ENCODE data around the gene SNRPA1.

SNRPA1 gene

GRCh38 chr15:101314336-101315125 lies 19.5 kb upstream of the SNRPA1 start:
- TF ChIP-seq TAF1 (IDR thresholded peaks at IDR 0.05; ENCODE audit: low read depth) (no peak), TEAD4 (IDR thresholded peaks at IDR 0.05) (no peak), CREB1 (IDR thresholded peaks at IDR 0.05; ENCODE audit: low read depth) (no peak), ZBTB7A (IDR thresholded peaks at IDR 0.05; ENCODE audit: low read depth) (no peak), MAX (IDR thresholded peaks at IDR 0.05) (no peak), YY1 (IDR thresholded peaks at IDR 0.05; ENCODE audit: low read depth) (no peak), FOXM1 (IDR thresholded peaks at IDR 0.05; ENCODE audit: borderline replicate concordance, low read depth) (no peak)

- no peak for TF ChIP-seq ZBTB7A (IDR thresholded peaks at IDR 0.05; ENCODE audit: low read depth)
- no peak for TF ChIP-seq EGR1 (IDR thresholded peaks at IDR 0.05)
- TF ChIP-seq NFIC (IDR thresholded peaks at IDR 0.05) = no peak
- no peak for TF ChIP-seq REST (IDR thresholded peaks at IDR 0.05; ENCODE audit: low read depth)
- TF ChIP-seq TEAD4 (IDR thresholded peaks at IDR 0.05) = no peak
- TF ChIP-seq CEBPB (IDR thresholded peaks at IDR 0.05) = no peak
- no peak for TF ChIP-seq RAD21 (IDR thresholded peaks at IDR 0.05; ENCODE audit: low read depth)
- no peak for TF ChIP-seq YY1 (IDR thresholded peaks at IDR 0.05; ENCODE audit: low read depth)
- TF ChIP-seq FOXM1 (IDR thresholded peaks at IDR 0.05; ENCODE audit: borderline replicate concordance, low read depth) = no peak
- no peak for TF ChIP-seq USF1 (IDR thresholded peaks at IDR 0.05)
- TF ChIP-seq TCF12 (IDR thresholded peaks at IDR 0.05; ENCODE audit: low read depth) = no peak
- TF ChIP-seq EP300 (IDR thresholded peaks at IDR 0.05; ENCODE audit: borderline replicate concordance) = no peak
Measured at GRCh38 chr15:101313041-101313761, 18.2 kb upstream of the SNRPA1 start.

GRCh38 chr15:101310508-101310907 lies 15.5 kb upstream of the SNRPA1 start:
- TF ChIP-seq CEBPB (IDR thresholded peaks at IDR 0.05) = no peak
- TF ChIP-seq NFIC (IDR thresholded peaks at IDR 0.05) = no peak
- TF ChIP-seq USF1 (IDR thresholded peaks at IDR 0.05) = no peak
- no peak for TF ChIP-seq TAF1 (IDR thresholded peaks at IDR 0.05; ENCODE audit: low read depth)
- TF ChIP-seq TEAD4 (IDR thresholded peaks at IDR 0.05) = no peak
- no peak for TF ChIP-seq FOXM1 (IDR thresholded peaks at IDR 0.05; ENCODE audit: borderline replicate concordance, low read depth)
- no peak for TF ChIP-seq MAX (IDR thresholded peaks at IDR 0.05)
- no peak for TF ChIP-seq TCF12 (IDR thresholded peaks at IDR 0.05; ENCODE audit: low read depth)
- no peak for TF ChIP-seq EP300 (IDR thresholded peaks at IDR 0.05; ENCODE audit: borderline replicate concordance)
- TF ChIP-seq RAD21 (IDR thresholded peaks at IDR 0.05; ENCODE audit: low read depth) = no peak
- no peak for TF ChIP-seq CREB1 (IDR thresholded peaks at IDR 0.05; ENCODE audit: low read depth)
- TF ChIP-seq YY1 (IDR thresholded peaks at IDR 0.05; ENCODE audit: low read depth) = no peak
- no peak for TF ChIP-seq ZBTB7A (IDR thresholded peaks at IDR 0.05; ENCODE audit: low read depth)
- TF ChIP-seq EGR1 (IDR thresholded peaks at IDR 0.05) = no peak
- TF ChIP-seq REST (IDR thresholded peaks at IDR 0.05; ENCODE audit: low read depth) = no peak

GRCh38 chr15:101310161-101310480 lies 15.1 kb upstream of the SNRPA1 start:
- TF ChIP-seq ZBTB7A (IDR thresholded peaks at IDR 0.05; ENCODE audit: low read depth) = no peak
- TF ChIP-seq REST (IDR thresholded peaks at IDR 0.05; ENCODE audit: low read depth) = no peak
- TF ChIP-seq YY1 (IDR thresholded peaks at IDR 0.05; ENCODE audit: low read depth) = no peak
- TF ChIP-seq NFIC (IDR thresholded peaks at IDR 0.05) = no peak
- TF ChIP-seq CEBPB (IDR thresholded peaks at IDR 0.05) = no peak
- TF ChIP-seq EGR1 (IDR thresholded peaks at IDR 0.05) = no peak
- no peak for TF ChIP-seq RAD21 (IDR thresholded peaks at IDR 0.05; ENCODE audit: low read depth)
- TF ChIP-seq TAF1 (IDR thresholded peaks at IDR 0.05; ENCODE audit: low read depth) = no peak
- no peak for TF ChIP-seq USF1 (IDR thresholded peaks at IDR 0.05)
- no peak for TF ChIP-seq TCF12 (IDR thresholded peaks at IDR 0.05; ENCODE audit: low read depth)
- no peak for TF ChIP-seq CREB1 (IDR thresholded peaks at IDR 0.05; ENCODE audit: low read depth)
- TF ChIP-seq FOXM1 (IDR thresholded peaks at IDR 0.05; ENCODE audit: borderline replicate concordance, low read depth) = no peak
- TF ChIP-seq MAX (IDR thresholded peaks at IDR 0.05) = no peak
- no peak for TF ChIP-seq EP300 (IDR thresholded peaks at IDR 0.05; ENCODE audit: borderline replicate concordance)
- TF ChIP-seq TEAD4 (IDR thresholded peaks at IDR 0.05) = no peak

Data from Ishikawa (cell line).